ENCODE data around the gene TAP1. TPM values are rescaled to one million over a fixed set of nuclear protein-coding genes. Genes with fewer than 3 reads are reported as not detected.
A peak's percentile ranks its signal among the peaks of the same experiment; 100 is the strongest.

Gene TAP1
- total and polyA plus RNA-seq, 2 of the 4 experiments (the other 2 are of a cell fraction) = 20.1 to 27.6 TPM

DNA sequence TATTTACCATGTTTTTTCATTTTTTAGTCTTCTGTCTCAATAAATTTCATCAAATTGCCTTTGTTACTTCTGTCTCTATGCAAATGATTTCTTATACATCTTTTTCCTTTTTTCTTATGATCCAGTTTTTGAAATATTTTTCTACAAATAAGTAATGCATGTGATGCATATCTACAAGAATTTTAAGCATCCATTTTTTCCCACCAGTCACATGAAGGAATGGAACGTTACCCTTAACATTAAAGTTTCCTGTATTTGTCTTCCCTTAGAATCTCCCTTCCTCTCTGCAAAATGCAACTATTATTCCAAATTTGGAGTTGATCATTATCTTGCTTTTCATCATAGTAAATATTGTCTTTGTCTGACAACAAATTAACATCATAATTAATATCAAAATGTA lies 36.0 kb upstream of the TAP1 start:
- ATAC-seq (ENCODE audit: low read depth) (no peak), DNase-seq (peak; percentile 41)
- no peak overlapping the region for H3K4me2 ChIP-seq (ENCODE audit: low read depth, low read length)
- no peaks in the 10 kb centered on the region for H3K9me3 ChIP-seq (ENCODE audit: control insufficient read depth, insufficient read depth, low read length)
- TF ChIP-seq, protein P1, sequence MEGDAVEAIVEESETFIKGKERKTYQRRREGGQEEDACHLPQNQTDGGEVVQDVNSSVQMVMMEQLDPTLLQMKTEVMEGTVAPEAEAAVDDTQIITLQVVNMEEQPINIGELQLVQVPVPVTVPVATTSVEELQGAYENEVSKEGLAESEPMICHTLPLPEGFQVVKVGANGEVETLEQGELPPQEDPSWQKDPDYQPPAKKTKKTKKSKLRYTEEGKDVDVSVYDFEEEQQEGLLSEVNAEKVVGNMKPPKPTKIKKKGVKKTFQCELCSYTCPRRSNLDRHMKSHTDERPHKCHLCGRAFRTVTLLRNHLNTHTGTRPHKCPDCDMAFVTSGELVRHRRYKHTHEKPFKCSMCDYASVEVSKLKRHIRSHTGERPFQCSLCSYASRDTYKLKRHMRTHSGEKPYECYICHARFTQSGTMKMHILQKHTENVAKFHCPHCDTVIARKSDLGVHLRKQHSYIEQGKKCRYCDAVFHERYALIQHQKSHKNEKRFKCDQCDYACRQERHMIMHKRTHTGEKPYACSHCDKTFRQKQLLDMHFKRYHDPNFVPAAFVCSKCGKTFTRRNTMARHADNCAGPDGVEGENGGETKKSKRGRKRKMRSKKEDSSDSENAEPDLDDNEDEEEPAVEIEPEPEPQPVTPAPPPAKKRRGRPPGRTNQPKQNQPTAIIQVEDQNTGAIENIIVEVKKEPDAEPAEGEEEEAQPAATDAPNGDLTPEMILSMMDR (conservative IDR thresholded peaks at IDR 0.05; ENCODE audit: low read depth, low read length) = no peak
- TF ChIP-seq USF2 (IDR thresholded peaks at IDR 0.05; ENCODE audit: low read depth, low read length) = peak; percentile 56; the same call in 1 of the 2 replicates
- H4K20me1 ChIP-seq (ENCODE audit: insufficient read depth, low read length) = no peaks in the 10 kb centered on the region
- no CpG with 5 or more reads among the region's 1 CpG for WGBS, 2 experiments (ENCODE audit: extremely low coverage in 2 of 2, insufficient read length in 1 of 2)
- H3K4me1 ChIP-seq (ENCODE audit: control insufficient read depth, insufficient read depth, low read length) = peaks cover 13% of the 10 kb centered on the region
- no peak overlapping the region for H3K27ac ChIP-seq (ENCODE audit: insufficient read depth, low read length)
- no peak overlapping the region for H2AK9ac ChIP-seq (replicated peaks; ENCODE audit: low read depth, low read length, poor library complexity)
- H2AFZ ChIP-seq (replicated peaks; ENCODE audit: low read length, poor library complexity) = no peak overlapping the region
- intact Hi-C loops (cut with micrococcal nuclease) = loop anchor here (5.0 kb wide), 2 partner anchors 193 to 358 kb away; no protein-coding TSS in a partner anchor
- in situ Hi-C loops (cut with MboI; ENCODE audit: low sequenced_read_pairs) = no loop called here
- no peaks in the 10 kb centered on the region for H3K27me3 ChIP-seq (ENCODE audit: control insufficient read depth, insufficient read depth, low read length)
- ChIA-PET POLR2A (ENCODE audit: unreplicated experiment) (interaction anchor here (1.8 kb wide), 1 partner anchor 82 kb away, joined by 6 read pairs; no protein-coding TSS in a partner anchor), CTCF (no interaction called here)
- no peak overlapping the region for H3K23ac ChIP-seq (ENCODE audit: low read depth, low read length)
- H4K5ac ChIP-seq (ENCODE audit: low read depth, low read length) = no peak overlapping the region
- H3K79me1 ChIP-seq (ENCODE audit: low read depth in 1 of 2, low read length in 2 of 2) = peaks cover 0 to 4% of the 10 kb centered on the region in 2 experiments; a peak in 1 of 4 replicates
- H2BK15ac ChIP-seq (ENCODE audit: low read depth, low read length) = no peak overlapping the region
- H4K8ac ChIP-seq (ENCODE audit: low read depth in 2 of 2, low read length in 2 of 2) = no peak overlapping the region
- no peak overlapping the region for H3K4me3 ChIP-seq (ENCODE audit: insufficient read depth, low read depth, low read length)
- H3K4ac ChIP-seq (ENCODE audit: low read depth, low read length) = no peak overlapping the region
- H2BK120ac ChIP-seq (ENCODE audit: low read depth, low read length) = no peak overlapping the region
- dilution Hi-C loops (cut with HindIII; ENCODE audit: low sequenced_read_pairs, unreplicated experiment) = no loop called here
- no peaks in the 10 kb centered on the region for H3K36me3 ChIP-seq (ENCODE audit: control insufficient read depth, insufficient read depth, low read length)
- no peak overlapping the region for H3K18ac ChIP-seq (ENCODE audit: low read depth, low read length)
- no peak overlapping the region for H2AK5ac ChIP-seq (ENCODE audit: low read depth, low read length)
- BruUV-seq (replicated peaks) = no TSS peak
- H3K56ac ChIP-seq (ENCODE audit: extremely low read depth, insufficient read depth, low read length) = no peak overlapping the region
- no peak overlapping the region for H2BK5ac ChIP-seq (ENCODE audit: low read depth, low read length, poor library complexity, severe bottlenecking)
- H3K14ac ChIP-seq (replicated peaks; ENCODE audit: low read depth, low read length) = no peak overlapping the region
- H4K91ac ChIP-seq (ENCODE audit: insufficient read depth, low read depth, low read length) = no peak overlapping the region
- no peak overlapping the region for H2BK20ac ChIP-seq (ENCODE audit: low read depth, low read length)
- H3K9ac ChIP-seq (ENCODE audit: low read depth, low read length) = no peak overlapping the region
- 0 out of 2 replicates have a peak, but pooled peaks cover 2% of the 10 kb centered on the region for H3K9me1 ChIP-seq (ENCODE audit: insufficient read depth, low read length)
